ENCODE measurements around the gene MED29. TPM values are rescaled to one million over a fixed set of nuclear protein-coding genes. Genes with fewer than 3 reads are reported as not detected.

MED29 gene
- total and polyA plus RNA-seq, 2 of the 4 experiments (the other 2 are of a cell fraction): 17.6 to 28.8 TPM

GRCh38 chr19:39356647-39357046 lies 34.5 kb upstream of the MED29 start:
- no peak overlapping the region for H2AFZ ChIP-seq (replicated peaks; ENCODE audit: low read length, poor library complexity)
- CTCF ChIA-PET: no interaction called here
- peaks cover 66% of the 10 kb centered on the region for H3K36me3 ChIP-seq (ENCODE audit: control insufficient read depth, insufficient read depth, low read length)

More at GRCh38 chr19:39356647-39357046, 34.5 kb upstream of the MED29 start:
- Histone ChIP-seq H4K5ac (ENCODE audit: low read depth, low read length) (no peak overlapping the region), H2BK5ac (ENCODE audit: low read depth, low read length, poor library complexity, severe bottlenecking) (no peak overlapping the region), H3K27ac (ENCODE audit: insufficient read depth, low read length) (no peak overlapping the region), H3K9ac (ENCODE audit: low read depth, low read length) (no peak overlapping the region), H3K4me1 (ENCODE audit: control insufficient read depth, insufficient read depth, low read length) (no peaks in the 10 kb centered on the region), H3K4ac (ENCODE audit: low read depth, low read length) (no peak overlapping the region), H3K79me1 (ENCODE audit: low read depth in 1 of 2, low read length in 2 of 2) (peaks cover 36 to 70% of the 10 kb centered on the region in 2 experiments), H4K8ac (ENCODE audit: low read depth in 2 of 2, low read length in 2 of 2) (no peak overlapping the region), H3K56ac (ENCODE audit: extremely low read depth, insufficient read depth, low read length) (no peak overlapping the region), H4K20me1 (ENCODE audit: insufficient read depth, low read length) (peaks cover 14% of the 10 kb centered on the region), H2BK20ac (ENCODE audit: low read depth, low read length) (no peak overlapping the region), H2BK120ac (ENCODE audit: low read depth, low read length) (no peak overlapping the region), H3K4me2 (ENCODE audit: low read depth, low read length) (no peak overlapping the region), H2BK15ac (ENCODE audit: low read depth, low read length) (no peak overlapping the region), H3K9me3 (ENCODE audit: control insufficient read depth, insufficient read depth, low read length) (no peaks in the 10 kb centered on the region), H3K18ac (ENCODE audit: low read depth, low read length) (no peak overlapping the region), H3K14ac (replicated peaks; ENCODE audit: low read depth, low read length) (no peak overlapping the region), H2AK9ac (replicated peaks; ENCODE audit: low read depth, low read length, poor library complexity) (no peak overlapping the region), H3K4me3 (ENCODE audit: insufficient read depth, low read depth, low read length) (no peak overlapping the region), H4K91ac (ENCODE audit: insufficient read depth, low read depth, low read length) (no peak overlapping the region), H2AK5ac (ENCODE audit: low read depth, low read length) (no peak overlapping the region), H3K9me1 (ENCODE audit: insufficient read depth, low read length) (peaks cover 8% of the 10 kb centered on the region), H3K27me3 (ENCODE audit: control insufficient read depth, insufficient read depth, low read length) (no peaks in the 10 kb centered on the region), H3K23ac (ENCODE audit: low read depth, low read length) (no peak overlapping the region)
- no peak for TF ChIP-seq RAD21 (IDR thresholded peaks at IDR 0.05; ENCODE audit: low read length)
- TF ChIP-seq BHLHE40 (IDR thresholded peaks at IDR 0.05; ENCODE audit: low read depth, low read length): no peak
- TF ChIP-seq RCOR1 (IDR thresholded peaks at IDR 0.05; ENCODE audit: insufficient replicate concordance, low read length): no peak
- TF ChIP-seq, protein P1, sequence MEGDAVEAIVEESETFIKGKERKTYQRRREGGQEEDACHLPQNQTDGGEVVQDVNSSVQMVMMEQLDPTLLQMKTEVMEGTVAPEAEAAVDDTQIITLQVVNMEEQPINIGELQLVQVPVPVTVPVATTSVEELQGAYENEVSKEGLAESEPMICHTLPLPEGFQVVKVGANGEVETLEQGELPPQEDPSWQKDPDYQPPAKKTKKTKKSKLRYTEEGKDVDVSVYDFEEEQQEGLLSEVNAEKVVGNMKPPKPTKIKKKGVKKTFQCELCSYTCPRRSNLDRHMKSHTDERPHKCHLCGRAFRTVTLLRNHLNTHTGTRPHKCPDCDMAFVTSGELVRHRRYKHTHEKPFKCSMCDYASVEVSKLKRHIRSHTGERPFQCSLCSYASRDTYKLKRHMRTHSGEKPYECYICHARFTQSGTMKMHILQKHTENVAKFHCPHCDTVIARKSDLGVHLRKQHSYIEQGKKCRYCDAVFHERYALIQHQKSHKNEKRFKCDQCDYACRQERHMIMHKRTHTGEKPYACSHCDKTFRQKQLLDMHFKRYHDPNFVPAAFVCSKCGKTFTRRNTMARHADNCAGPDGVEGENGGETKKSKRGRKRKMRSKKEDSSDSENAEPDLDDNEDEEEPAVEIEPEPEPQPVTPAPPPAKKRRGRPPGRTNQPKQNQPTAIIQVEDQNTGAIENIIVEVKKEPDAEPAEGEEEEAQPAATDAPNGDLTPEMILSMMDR (conservative IDR thresholded peaks at IDR 0.05; ENCODE audit: low read depth, low read length): no peak
- TF ChIP-seq CHD1 (IDR thresholded peaks at IDR 0.05; ENCODE audit: low read depth, low read length): no peak
- TF ChIP-seq RFX5 (IDR thresholded peaks at IDR 0.05; ENCODE audit: low read depth, low read length): no peak
- TF ChIP-seq POLR2A (IDR thresholded peaks at IDR 0.05; ENCODE audit: low read depth, low read length): no peak
- TF ChIP-seq CEBPB (IDR thresholded peaks at IDR 0.05; ENCODE audit: low read depth, low read length): no peak
- TF ChIP-seq USF2 (IDR thresholded peaks at IDR 0.05; ENCODE audit: low read depth, low read length): no peak
- TF ChIP-seq MAZ (IDR thresholded peaks at IDR 0.05; ENCODE audit: borderline replicate concordance, low read depth, low read length): no peak
- POLR2A ChIA-PET (ENCODE audit: unreplicated experiment): no interaction called here
- ATAC-seq (ENCODE audit: low read depth) (no peak), DNase-seq (no peak)
- 96% methylated on average over 11 of the region's 18 CpGs; no CpG with 5 or more reads in 1 of the 2 experiments for WGBS, 2 experiments (ENCODE audit: extremely low coverage in 2 of 2, insufficient read length in 1 of 2)
- intact Hi-C loops (cut with micrococcal nuclease): no loop called here
- BruUV-seq (replicated peaks): no TSS peak
- dilution Hi-C loops (cut with HindIII; ENCODE audit: low sequenced_read_pairs, unreplicated experiment): no loop called here
- in situ Hi-C loops (cut with MboI; ENCODE audit: low sequenced_read_pairs): no loop called here
